Fibroblast of villous mesenchyme (primary cell): ENCODE data around the gene ANKRD13A. TPM values are rescaled to one million over a fixed set of nuclear protein-coding genes. Genes with fewer than 3 reads are reported as not detected.
A peak's percentile ranks its signal among the peaks of the same experiment; 100 is the strongest.

ENCODE experiments used
- DNase-seq: peaks from one replicate; pipeline ENCODE4 v3.0.0-alpha.2; 2010; ENCODE audit warnings: low read depth
- H3K4me3 ChIP-seq: 2 replicates; pipeline ENCODE4 v1.5.1; 2011; ENCODE audit warnings: low read depth, mild to moderate bottlenecking, low read length
- total RNA-seq: library from RNA; depleted of rRNA; stranded (reverse); fragments of >200 nt; gene quantifications from 2 replicates; pipeline ENCODE4 v1.2.3, GENCODE V29; 2012
- TF ChIP-seq, protein P1 (sequence below): IDR thresholded peaks from 2 replicates; pipeline ENCODE4 v1.5.1; 2012; ENCODE audit warnings: low read depth, mild to moderate bottlenecking, low read length; ENCODE audit not compliant: insufficient read depth

The ANKRD13A gene
- total RNA-seq: 144 and 195 TPM in 2 replicates

DNA sequence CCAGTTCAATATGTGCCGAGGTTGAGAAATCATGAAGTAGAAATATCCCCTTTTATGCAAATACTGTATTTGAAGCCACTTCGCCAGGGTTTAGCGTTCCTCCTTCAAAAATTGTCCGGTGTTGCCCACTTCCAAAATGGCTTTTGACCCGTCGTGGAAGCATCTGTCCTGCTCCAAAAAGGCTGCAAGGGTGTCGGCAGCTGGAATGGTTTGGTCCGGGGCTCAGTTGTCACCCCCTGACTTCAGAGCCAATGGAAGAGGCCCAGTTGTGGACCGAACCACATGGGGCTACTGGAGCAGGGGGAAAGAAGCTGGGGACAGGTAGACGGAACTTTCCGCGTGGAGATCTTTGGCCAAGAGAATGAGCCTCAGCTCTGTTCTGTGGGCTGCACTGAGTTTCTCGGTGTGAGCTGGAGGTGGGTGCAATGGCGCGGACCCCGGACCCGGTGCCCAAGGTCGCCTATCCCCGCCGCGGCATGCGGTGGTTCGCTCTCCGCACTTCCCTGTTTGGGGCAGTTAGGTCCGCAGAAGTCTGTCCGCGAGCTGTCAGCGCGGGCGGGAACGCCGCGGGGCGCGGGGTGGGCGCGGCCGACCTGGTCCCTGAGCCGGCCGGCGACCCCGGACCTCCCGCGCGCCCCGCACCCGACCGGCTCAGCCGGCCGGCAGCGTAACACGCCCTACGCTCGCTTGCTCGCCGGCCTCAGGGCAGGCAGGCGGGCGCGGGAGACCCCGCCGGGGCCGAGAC lies at the start of gene ANKRD13A:
TSS of gene ANKRD13A (plus strand) at position 527 of the 745 bp plus-strand sequence. CDS start 259 bp downstream, outside the sequence.
- H3K4me3 ChIP-seq: peak within 1 kb of the TSS; percentile 84
- DNase-seq: peak; percentile 97
- TF ChIP-seq, protein P1, sequence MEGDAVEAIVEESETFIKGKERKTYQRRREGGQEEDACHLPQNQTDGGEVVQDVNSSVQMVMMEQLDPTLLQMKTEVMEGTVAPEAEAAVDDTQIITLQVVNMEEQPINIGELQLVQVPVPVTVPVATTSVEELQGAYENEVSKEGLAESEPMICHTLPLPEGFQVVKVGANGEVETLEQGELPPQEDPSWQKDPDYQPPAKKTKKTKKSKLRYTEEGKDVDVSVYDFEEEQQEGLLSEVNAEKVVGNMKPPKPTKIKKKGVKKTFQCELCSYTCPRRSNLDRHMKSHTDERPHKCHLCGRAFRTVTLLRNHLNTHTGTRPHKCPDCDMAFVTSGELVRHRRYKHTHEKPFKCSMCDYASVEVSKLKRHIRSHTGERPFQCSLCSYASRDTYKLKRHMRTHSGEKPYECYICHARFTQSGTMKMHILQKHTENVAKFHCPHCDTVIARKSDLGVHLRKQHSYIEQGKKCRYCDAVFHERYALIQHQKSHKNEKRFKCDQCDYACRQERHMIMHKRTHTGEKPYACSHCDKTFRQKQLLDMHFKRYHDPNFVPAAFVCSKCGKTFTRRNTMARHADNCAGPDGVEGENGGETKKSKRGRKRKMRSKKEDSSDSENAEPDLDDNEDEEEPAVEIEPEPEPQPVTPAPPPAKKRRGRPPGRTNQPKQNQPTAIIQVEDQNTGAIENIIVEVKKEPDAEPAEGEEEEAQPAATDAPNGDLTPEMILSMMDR: no peak

DNA sequence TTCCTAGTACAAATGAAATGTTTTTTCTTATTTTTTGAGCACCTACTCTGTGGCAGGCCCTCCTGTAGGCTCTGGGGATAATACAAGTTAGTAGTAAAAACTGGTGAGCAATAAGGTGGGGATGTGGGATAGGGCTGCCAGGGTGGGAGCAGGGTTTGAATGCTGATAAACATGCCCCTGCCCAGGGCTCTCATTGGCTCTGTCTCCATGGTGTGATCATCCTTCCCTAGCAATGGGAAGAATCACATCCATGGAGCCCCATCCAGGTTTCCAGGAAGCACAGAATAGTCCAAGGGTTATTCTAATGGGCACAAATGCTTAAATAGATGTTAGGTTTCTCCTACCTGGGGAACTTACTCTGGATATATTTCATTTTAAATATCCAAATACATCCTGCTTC lies 48.6 kb upstream of the ANKRD13A start:
- H3K4me3 ChIP-seq: no peak overlapping the region
- DNase-seq: no peak
- TF ChIP-seq, protein P1: no peak

DNA sequence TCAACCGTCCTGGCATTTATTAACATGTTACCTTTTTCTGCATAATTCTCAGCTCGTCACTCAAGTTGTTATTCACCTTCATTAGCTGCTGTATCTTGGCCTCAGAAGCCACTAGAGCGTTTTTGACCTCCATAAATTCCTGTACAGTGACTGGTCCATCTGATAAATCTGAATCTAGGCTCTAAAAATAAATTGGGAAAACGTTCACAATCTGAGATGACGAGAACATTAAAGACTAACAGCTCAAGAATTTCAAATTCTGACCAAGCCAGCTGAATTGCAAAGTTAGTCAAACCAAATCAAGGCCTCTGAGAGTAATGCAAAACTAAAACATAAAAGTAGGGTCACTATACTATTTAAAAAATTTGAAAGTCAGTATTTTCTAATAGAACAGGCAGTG lies 48.1 kb upstream of the ANKRD13A start:
- no peak overlapping the region for H3K4me3 ChIP-seq
- DNase-seq: peak; percentile 82
- TF ChIP-seq, protein P1: no peak

DNA sequence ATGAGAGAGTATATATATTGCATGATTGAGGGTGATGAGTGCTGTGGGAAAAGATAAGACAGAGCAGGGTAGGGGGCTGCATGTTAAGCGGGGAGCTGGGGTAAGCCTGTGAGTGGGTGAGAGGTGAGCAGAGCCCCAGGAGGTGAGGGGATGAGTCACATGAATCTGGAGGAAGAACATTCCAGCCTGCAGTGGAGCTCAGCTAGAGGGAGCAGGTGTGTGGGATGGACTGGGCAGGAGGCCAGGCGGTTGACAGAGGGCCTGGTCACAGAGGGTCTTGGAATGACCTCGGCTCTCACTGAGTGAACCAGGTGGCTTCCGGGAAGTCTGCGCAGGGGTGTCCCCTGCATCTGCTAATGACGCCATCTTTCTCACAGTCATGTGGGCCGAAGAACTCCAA lies 47.5 kb upstream of the ANKRD13A start:
- no peak overlapping the region for H3K4me3 ChIP-seq
- DNase-seq: peak; percentile 64
- TF ChIP-seq, protein P1: no peak

DNA sequence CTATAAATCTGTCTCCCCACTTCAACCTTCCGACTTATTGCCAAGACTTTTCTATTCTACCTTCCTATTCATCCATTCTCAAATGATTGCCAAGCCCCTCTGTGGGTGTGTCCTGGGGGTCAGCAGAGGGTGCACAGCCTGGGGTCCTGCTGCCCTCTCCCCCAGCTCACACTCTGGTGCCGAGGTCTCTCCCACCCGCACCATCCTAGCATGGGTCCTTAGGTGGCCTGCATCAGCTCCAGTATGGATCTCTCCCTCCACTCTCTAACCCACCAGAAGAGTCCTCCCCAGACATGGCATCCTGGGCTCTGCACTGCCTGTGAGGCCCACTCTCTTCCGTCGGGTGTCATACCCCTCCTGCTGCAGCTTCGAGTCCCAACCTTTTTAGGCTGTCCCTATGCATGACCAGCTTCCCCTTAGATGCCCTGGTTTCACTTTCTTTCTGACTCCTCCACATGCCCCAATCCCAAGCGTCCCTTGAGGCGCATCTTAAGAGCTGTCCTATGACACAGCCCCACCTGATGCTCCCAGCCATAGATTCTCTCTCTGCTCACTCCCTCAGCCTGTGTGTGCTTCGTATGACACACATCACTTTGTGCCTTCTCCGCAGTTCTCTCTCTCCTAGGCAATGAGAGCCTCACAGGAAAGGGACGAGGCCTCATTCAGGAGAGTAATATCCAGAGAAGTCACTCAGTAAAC lies 46.9 kb upstream of the ANKRD13A start:
- DNase-seq: no peak
- TF ChIP-seq, protein P1: no peak
- no peak overlapping the region for H3K4me3 ChIP-seq

DNA sequence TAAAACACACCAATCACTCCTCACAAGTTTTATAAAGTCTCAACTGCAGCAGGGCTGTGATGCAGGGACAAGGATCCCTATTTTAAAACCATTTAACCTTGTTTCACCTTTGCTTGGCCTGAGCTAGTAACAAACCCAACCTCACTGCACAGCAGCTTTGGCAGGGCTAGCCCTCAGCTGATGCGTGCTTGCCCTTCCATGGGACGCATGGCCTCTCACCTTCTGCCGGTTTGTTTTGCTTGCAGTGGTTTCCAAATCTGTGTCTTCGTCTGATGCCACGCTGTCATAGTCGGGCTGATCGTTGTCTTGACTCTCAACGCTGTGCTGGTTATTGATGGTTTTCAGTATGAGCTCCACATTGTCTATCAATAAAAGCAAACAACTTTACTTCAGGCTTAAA lies 46.4 kb upstream of the ANKRD13A start:
- TF ChIP-seq, protein P1: no peak
- DNase-seq: no peak
- H3K4me3 ChIP-seq: no peak overlapping the region
